Skeletal muscle cell (primary cell): Measurements from ENCODE around the gene BORCS5.
"Not testable (repeated sequence)": the region's sequence is repeated elsewhere in the genome, so short reads cannot be mapped to it uniquely, and the experiment has no call there.

ENCODE experiments used
- DNase-seq: peaks from one replicate; pipeline ENCODE4 v3.0.0-alpha.2; 2010; ENCODE audit warnings: low read depth
- H3K4me3 ChIP-seq: 2 replicates; pipeline ENCODE4 v1.5.1; 2011; ENCODE audit warnings: low read depth, mild to moderate bottlenecking, control low read depth, low read length, moderate library complexity

Gene BORCS5

DNA sequence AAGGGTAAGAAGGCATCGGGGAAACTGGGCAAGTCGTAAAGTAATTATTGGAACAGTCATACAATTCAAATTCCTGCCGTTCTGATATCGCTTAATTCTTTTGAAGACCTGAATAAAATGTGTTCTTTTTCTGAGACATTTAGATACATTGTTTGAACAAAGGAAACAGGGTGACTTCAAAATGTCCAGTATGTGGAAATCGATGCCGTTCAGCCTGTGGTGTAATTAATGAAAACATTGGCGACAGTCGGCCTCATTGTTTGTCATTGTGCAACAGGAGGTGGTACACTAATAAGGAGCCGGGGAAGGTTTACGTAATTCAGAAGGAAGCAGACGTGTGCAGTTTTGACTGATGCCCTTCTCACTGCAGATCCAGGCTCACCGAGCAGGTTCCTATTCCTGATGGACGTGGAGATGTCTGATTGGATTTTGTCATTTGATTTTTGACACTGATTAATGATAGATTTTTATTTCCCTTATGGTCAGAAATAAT lies 92.7 kb downstream of the BORCS5 start:
- H3K4me3 ChIP-seq, result no peak overlapping the region
- peak; percentile 39 for DNase-seq

DNA sequence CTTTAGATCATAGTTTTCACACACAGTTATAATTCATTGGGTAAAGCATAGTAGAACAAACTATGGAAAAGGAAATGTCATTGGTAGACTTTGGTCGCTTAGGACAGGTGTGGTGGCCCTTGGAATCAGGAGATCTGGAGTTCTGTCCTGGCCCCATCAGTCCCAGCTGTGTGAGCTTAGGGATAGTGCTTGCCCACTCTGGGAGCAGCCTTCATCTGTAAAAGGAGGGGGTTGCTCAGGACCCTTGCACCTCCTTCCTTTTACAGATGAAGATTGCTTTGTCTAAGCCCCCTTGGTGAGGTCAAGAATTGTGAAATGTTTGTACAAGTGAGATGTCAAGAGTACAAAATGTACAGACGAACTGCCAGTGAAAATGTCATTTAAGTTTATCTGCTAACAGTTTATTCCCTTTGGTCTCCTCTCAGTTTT lies 93.2 kb downstream of the BORCS5 start:
- DNase-seq, result no peak

GRCh38 chr12:12451098-12451497 lies 94.2 kb downstream of the BORCS5 start:
- no peak overlapping the region for H3K4me3 ChIP-seq
- no peak for DNase-seq

More for the DNA sequence above, 93.2 kb downstream of the BORCS5 start:
- no peak overlapping the region for H3K4me3 ChIP-seq

- no peak overlapping the region for H3K4me3 ChIP-seq
- no peak for DNase-seq
Observed at GRCh38 chr12:12452326-12452902, 95.5 kb downstream of the BORCS5 start.

DNA sequence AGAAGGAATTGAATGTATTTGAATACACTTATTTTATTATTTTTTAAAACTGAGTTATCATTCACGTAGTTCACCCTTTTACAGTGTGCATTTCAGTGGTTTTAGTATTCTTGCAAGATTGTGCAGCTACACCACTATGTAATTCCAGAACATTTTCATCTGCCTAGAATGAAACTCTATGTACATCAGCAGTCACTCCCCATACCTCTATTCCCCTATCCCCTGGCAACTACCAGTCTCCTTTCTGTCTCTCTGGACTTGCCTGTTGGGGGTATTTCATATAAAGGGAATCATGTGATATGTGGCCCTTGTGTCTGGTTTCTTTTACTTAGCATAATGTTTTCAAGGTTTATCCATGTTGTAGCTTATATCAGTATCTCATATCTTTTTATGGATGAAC lies 96.8 kb downstream of the BORCS5 start:
- no peak for DNase-seq
- H3K4me3 ChIP-seq, result no peak overlapping the region

GRCh38 chr12:12454315-12454714 lies 97.4 kb downstream of the BORCS5 start:
- DNase-seq, result no peak
- H3K4me3 ChIP-seq, result no peak overlapping the region

GRCh38 chr12:12456637-12457036 lies 99.8 kb downstream of the BORCS5 start:
- H3K4me3 ChIP-seq, result no peak overlapping the region
- peak; percentile 78 for DNase-seq

DNA sequence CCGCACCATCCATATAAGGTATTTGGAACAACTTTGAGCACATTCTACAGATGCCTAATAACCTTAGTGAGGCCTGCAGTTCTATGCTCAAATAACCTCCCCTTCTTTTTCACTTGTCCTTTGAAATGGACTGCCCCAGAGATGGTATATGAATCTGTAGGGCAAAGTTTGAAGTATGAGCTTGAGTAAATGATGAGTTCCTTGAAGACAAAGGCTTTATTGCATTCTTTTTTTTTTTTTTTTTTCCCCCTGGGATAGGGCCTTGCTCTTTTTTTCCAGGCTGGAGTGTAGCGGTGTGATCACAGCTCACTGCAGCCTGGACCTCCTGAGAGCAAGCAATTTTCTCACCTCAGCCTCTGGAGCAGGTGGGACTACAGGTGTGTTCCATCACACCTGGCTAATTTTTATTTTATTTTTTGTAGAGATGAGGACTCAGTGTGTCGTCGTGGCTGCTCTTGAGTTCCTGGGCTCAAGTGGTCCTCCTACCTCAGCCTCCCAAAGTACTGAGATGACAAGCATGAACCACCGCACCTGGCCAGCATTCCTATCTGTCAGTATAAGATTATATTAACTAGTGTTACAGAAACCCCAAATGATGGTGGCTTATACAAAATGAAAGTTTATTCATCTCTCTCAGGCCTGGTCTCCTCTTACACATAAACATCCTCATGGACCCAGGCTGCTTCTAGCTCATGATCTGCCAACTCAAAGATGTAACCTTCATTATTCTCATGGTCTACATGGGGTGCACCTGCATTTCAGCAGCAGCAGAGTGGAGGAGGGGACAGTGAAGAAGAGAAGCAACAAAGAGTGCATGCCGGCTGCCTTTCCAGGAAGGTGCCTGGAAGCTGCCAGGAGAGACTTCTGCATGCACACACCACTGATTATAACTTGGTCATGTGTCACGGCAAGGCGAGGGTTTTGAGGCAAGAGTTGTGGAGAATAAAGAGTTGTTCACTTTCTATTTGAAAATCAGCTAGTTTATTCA lies 104.4 kb downstream of the BORCS5 start:
- H3K4me3 ChIP-seq, result no peak overlapping the region
- no peak for DNase-seq

DNA sequence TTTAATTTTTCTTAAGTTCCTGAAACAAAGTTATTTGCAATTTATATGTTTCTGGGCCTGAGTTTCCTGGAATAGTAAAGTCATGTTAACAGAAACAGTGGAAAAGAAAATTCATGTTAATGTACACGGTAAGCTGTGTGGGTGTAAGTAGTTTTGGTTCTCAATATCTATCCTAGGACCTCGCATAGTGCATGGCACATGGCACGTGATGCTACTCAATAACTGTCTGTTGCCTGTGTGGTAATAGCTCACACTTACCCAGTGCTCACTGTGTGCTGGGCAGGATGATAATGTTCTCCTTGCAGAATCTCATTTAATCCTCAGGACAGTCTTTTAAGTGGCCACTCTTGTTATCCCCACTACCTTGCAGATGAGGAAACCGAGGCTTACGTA lies 105.0 kb downstream of the BORCS5 start:
- no peak overlapping the region for H3K4me3 ChIP-seq
- DNase-seq, result no peak

DNA sequence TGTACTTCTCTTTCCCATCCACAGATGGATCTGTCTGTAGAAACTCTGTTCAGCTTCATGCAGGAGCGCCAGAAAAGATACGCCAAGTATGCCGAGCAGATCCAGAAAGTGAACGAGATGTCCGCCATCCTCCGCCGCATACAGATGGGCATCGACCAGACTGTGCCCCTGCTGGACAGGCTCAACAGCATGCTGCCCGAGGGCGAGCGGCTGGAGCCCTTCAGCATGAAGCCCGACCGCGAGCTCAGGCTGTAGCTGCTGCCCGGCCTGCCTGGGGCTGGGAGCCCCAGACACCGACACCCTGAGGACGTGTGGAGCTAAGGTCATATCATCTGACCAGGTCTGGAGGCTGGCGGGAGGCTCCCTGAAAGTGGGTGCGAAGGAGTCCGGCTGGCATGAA lies 108.6 kb downstream of the BORCS5 start:
- no peak overlapping the region for H3K4me3 ChIP-seq
- DNase-seq, result no peak

DNA sequence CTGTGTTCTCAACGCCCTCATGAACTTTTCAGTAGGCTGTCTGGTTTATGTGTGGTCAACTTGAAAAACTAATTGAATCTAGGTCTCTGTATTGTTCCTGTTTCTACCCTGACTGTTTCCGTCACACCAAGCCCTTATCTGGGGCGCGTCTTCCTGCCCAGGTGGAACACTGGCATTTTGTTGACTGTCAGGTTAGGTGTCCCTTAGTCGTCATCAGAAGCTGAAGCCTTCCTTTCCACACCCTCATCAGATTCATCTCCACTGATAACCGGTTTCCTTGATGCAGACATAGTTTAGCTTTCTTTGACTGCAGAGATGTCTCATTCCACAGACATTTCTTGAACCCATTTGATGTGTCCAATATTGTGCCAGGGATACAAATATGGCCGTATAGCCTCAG lies 109.3 kb downstream of the BORCS5 start:
- no peak for DNase-seq
- no peak overlapping the region for H3K4me3 ChIP-seq

DNA sequence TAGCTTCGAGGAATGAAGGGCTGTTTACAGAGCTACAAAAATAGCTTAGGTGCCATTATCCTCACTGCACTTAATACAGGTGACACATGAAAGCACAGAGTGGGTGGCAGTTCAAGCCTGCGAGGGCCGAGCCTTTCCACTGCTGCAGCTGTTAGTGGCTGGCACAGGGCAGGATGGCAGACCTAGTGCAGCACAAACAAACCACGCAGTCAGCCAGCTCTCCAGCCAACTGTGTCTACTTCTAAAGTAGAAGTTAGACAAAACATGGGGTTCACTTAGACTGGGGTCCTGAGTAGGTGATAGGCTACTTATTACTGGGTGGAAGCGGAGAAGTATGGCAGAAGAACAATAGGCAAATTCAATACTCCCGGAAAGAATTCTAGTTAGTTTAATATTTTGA lies 110.4 kb downstream of the BORCS5 start:
- no peak overlapping the region for H3K4me3 ChIP-seq
- DNase-seq, result no peak

- no peak for DNase-seq
- H3K4me3 ChIP-seq, result no peak overlapping the region
Observed at GRCh38 chr12:12467688-12468261, 110.9 kb downstream of the BORCS5 start.

- H3K4me3 ChIP-seq, result no peak overlapping the region
- DNase-seq, result no peak
Observed at GRCh38 chr12:12468575-12468974, 111.7 kb downstream of the BORCS5 start.

- H3K4me3 ChIP-seq, result no peak overlapping the region
- DNase-seq, result no peak
Observed at GRCh38 chr12:12469386-12469785, 112.5 kb downstream of the BORCS5 start.

GRCh38 chr12:12470751-12471306 lies 114.0 kb downstream of the BORCS5 start:
- H3K4me3 ChIP-seq, result no peak overlapping the region
- DNase-seq, result no peak

DNA sequence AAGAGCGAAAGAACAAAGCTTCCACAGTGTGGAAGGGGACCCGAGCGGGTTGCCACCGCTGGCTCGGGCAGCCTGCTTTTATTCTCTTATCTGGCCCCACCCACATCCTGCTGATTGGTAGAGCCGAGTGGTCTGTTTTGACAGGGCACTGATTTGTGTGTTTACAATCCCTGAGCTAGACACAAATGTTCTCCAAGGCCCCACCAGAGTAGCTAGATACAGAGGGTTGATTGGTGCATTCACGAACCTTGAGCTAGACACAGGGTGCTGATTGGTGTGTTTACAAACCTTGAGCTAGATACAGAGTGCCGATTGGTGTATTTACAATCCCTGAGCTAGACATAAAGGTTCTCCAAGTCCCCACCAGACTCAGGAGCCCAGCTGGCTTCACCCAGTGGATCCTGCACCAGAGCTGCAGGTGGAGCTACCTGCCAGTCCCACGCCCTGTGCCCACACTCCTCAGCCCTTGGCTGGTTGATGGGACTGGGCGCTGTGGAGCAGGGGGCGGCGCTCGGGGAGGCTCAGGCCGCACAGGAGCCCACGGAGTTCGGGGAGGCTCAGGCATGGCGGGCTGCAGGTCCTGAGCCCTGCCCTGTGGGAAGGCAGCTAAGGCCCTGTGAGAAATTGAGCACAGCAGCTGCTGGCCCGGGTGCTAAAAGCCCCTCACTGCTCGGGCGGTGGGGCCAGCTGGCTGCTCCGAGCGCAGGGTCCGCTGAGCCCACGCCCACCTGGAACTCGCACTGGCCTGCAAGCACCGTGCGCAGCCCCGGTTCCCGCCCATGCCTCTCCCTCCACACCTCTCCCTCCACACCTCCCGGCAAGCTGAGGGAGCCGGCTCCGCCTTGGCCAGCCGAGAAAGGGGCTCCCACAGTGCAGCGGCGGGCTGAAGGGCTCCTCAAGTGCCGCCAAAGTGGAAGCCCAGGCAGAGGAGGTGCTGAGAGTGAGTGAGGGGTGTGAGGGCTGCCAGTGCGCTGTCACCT lies 115.4 kb downstream of the BORCS5 start:
- not testable (repeated sequence) for DNase-seq

GRCh38 chr12:12473223-12473622 lies 116.3 kb downstream of the BORCS5 start:
- DNase-seq, result no peak
- no peak overlapping the region for H3K4me3 ChIP-seq

More for the DNA sequence above, 115.4 kb downstream of the BORCS5 start:
- not testable (repeated sequence) for H3K4me3 ChIP-seq

DNA sequence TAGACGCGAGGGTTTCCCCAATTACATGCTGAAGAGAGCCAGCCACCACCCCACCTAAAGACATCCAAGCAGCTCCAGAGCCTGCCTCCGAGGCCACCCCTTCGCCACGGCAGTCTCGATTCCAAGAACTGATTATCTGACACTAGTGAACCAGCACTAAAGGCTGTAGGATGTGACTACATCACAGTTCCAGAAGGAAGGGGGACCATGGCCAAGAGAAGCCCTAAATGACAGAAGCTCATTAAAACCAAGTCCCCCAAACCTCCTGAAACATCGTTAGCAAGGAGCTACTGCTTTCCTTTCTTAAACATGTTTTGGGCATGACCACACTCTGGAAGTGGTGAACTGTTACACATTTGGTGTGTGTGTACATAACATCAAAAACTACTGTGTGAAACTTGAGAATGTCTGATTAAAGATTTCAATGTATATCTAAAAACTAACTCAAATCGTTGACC lies 117.6 kb downstream of the BORCS5 start:
- DNase-seq, result no peak
- H3K4me3 ChIP-seq, result no peak overlapping the region
